ENCODE measurements around the gene MRC1.

MRC1 gene

DNA sequence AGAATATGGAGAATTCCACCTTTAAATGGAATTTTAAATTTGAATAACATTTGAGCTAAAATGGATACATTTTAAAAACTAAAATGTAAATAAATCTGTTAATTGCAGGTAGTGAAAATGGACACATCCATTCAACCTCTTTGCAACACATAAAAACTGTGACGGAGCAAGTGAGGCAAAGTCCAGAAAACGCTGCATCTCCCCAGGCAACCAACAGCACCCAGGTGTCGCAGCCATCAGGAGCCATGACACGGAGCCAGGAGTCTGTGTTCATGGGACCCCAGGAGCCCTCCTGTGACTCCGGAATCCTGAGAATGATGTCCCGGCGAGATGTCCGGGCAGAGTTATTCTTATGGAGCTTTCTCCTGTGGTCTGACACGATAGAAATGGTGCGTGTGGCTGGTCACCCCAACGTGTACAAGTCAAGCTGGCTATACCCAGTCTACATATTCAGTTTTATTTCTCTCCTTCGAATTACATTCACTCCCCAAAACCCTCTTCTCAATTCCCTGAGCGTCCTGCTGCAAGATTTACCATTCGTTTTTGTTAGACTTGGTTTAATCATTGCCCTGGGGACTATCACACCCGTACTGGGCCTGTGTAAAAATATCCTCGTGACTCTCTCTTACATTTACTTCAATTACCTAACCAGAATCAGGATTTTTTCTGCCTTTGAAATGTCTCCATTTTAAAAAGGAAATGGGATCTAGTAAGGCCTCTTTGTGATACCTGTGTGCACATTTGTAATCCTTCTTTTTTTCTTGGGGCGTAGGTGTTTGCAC is 13.1 kb upstream of the MRC1 start:
- no peak for DNase-seq

DNA sequence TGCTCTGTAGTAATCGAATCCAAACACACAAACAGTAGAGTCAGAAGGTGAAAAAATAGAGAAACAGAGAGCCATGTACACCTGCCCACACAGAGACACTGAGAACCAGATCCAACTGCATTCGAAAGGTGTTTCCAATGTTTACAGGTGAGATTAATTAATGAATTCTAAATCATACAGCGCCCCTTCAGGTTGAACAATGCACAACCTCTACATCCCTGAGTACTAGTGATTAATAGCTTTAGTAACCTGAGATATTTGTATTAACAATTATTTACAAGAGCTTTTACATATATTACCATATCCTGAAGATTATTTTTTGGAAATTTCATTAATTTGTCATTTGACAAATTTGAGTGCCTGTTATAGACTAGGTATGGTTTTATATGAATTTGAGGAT is 7.6 kb upstream of the MRC1 start:
- no peak for DNase-seq

GRCh38 chr10:17802350-17802749 is 6.8 kb upstream of the MRC1 start:
- no peak for DNase-seq

DNA sequence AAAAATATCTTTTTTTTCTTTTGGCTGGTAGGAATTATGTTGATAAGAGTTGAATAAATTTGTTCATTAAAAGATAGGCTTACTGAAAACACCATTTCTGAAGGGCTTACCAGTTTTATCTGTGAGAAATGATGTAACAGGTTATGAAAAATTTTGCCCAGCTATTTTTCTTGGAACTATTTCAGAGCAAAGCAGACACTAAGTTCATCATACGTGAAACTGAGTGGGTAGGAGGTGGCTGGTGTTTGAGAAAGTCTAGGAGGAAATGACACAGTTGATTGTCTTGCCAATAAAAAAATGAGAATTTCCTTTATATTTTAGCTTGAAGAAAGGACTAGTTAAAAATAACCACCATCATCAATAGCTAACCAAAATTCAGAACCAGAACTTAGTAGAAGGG is 6.2 kb upstream of the MRC1 start:
- DNase-seq, result no peak

GRCh38 chr10:17805330-17805729 is 3.8 kb upstream of the MRC1 start:
- DNase-seq, result no peak

- DNase-seq, result peak; percentile 51
These were observed 3.1 kb upstream of the MRC1 start for GRCh38 chr10:17805921-17806577.

DNA sequence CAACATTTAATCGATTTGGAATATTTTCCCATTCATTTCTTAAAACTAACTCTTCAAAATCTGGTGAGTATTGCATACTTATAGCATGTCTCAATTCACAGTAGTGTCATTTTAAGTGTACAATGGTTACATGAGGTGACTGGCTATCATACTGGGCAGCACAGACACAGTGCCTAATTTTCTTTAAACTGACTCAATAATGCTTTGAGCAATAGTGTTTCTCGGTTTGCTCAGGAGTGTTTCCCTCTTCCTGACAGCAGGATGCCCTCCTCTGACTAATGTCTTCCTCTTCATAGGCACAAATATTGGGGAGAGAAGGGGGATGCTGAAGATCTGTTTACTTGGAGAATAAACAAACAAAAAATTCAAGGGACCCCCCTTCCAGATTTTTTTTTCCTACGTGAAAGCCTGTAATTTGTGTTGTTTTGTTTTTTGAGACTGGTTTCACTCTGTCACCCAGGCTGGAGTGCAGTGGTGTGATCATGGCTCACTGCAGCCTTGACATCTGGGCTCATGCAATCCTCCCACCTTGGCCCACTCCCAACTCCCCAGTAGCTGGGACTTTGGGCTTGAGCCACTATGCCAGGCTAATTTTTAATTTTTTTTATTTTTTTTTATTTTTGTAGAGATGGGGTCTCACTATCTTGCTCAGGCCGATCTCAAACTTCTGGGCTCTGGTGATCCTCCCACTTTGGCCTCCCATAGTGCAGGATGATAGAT is 2.2 kb downstream of the MRC1 start:
- no peak for DNase-seq

DNA sequence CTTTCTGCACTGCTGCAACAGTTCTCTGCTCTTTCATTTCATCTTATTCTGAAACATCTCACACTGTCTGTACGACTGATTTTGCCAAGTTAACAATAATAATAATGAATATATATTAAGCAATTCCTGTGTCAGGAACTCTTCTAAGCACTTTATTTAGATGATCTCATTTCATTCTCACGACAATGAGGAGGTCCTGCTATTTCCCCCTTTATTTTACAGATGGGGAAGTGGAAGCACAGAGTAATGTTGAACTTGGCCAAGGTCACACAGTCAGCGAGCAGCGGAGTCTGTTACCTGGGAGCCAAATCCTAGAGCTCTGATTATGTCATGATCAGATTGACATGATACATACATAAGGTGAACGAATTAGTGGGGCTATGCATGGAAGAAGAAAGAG is 5.8 kb downstream of the MRC1 start:
- DNase-seq, result no peak

DNA sequence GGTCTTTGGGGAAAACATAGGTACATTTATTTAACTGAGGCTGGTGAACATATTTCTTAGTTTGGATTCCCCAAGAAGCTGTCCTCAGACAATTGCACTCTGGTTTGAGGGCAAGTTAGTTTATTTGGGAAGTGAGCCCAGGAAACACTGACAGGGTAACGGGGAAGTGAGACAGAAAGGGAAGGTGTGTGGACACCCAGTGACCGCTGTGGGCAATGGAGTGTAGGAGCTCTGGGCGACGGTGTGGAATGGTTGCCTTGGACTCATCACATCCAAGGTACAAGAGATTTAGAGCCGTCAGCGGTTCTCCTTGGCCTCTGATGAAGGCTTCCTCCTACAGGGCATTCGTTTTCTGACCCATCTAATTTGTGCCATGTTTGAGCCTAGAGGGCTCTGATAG is 7.1 kb downstream of the MRC1 start:
- DNase-seq, result no peak

DNA sequence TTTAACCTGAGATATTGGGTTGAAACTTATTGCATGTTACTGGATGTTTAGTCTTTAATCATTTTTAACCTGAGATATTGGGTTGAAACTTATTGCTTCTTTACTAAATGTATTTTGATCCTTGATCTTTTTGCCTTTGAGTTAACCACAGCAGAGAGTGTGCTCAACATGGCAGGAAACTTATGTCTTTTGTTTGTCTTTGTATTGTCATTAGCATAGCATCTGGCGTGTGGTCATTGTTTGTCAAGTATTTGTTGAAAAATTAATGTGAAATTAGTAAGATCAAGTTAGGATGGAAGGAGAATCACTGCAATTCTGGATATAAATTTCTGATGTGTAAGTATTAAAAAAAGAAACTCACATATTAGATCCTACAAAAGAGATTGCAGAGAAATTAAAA is 8.2 kb downstream of the MRC1 start:
- no peak for DNase-seq

DNA sequence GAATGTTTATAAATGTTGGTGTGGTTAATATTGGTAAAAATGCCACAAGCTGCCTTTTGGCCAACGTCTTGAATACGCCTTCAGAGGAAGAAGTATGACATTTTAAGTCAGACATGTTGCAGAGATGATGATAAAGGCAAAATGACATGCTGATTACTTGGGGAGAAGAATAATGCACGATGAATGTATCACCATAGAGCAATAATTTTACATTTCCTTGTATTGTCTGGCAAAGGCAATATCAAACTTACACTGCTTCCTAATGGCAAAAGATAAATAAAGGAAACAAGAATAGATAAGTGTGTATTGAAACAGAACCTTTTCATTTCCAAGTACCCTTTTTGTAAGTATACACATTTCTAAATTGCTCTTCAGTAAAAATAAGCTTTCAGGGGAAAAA is 8.6 kb downstream of the MRC1 start:
- DNase-seq, result no peak

DNA sequence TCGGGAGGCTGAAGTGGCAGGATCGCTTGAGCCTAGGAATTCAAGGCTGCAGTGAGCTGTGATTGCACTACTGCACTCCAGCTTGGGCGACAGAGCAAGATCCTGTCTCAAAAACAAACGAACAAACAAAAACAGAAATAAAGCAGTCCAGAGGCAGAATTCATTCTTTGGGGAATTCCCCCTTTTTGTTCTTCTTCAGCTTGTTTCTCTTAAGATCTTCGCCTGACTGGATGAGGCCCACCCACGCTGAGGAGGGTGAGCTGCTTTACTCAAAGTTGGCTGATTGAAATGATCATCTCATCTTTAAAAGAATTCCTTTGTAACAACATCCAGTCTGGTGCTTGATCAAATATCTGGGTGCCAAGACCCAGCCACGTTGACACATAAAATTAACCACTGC is 10.7 kb downstream of the MRC1 start:
- no peak for DNase-seq

DNA sequence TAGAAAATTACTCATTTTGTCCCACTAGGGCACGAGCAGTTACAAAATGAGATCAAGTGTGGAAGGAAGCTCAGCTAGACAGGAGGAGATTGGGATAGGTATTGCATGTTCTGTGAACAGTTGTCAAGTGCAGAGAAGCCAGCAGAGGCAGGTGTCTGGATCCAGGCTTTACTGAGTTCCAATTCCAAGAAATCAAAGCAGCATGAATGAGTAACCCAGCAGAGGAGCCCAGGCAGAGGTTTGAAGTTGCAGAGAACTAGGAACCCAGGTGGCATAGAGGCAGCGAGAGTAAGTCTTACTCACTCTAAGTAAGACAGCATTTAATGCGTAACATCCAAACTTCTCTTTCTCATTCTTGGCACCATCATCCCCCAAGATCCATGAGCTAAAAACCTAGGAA is 11.8 kb downstream of the MRC1 start:
- DNase-seq, result no peak

DNA sequence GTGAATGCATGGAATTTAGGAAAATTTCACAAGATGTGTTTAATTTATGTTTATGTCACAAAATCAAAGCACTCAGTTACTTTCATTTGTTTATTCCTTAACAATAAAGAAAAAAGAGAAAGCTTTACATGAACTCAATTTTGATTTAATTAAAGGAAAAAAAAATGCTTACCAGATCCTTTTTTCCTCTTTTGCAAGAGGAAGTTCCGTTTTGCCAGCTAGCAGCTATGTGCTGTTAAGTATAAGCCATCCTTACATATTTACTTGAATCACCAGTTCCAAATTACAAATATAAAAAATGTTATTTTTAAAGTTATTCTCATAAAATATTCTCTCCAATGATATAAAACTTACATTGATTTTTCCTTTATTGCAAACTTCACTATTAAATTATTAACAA is 12.7 kb downstream of the MRC1 start:
- no peak for DNase-seq

DNA sequence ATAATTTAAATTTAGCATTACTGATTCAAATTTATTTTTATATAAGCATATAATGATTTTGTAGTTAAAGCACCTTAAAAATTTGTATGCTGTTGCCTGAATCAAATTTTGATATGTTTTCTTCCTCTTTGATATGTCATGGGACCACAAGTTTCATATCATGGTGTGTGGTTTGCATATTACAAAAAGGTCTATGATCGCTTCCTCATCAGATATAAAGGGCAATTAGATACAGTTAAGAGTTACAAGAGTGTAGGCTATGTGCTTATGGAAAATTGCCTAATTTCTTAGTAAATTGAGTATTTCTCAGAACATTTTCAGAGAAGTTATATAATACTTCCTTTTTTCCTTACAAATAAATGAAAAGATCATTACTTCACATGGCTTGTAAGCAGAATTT is 22.2 kb downstream of the MRC1 start:
- DNase-seq, result no peak

DNA sequence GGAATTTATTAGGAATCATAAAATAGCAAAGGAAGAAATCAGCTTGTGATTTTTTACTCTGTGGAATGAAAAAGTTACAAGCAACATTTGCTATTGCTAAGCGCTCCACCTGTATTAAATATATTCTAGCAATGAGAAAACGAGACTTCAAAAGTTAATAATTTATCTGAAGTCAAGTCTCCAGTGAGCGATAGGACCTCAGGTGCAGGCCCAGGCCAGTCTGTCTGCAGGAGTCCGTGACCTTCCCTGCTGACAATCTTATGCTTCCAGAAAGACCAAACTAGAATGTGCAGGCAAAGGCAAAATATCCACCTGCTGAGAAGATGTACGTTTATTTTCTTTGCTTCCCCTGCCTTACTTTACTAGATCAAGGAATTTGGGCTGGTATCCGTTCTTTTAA is 22.7 kb downstream of the MRC1 start:
- DNase-seq, result no peak

DNA sequence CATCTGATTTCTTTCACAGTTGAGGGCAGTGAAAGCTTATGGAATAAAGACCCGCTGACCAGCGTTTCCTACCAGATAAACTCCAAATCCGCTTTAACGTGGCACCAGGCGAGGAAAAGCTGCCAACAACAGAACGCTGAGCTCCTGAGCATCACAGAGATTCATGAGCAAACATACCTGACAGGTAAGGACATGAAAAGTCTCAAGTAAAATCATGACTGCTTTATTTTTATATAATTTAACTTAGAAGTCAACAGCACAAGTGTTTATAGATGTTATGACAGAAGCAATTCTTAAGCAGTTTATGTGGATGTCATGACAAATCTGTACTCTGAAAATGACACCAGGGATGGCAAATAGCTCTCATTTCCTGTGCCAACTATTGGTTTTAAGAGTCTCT is 24.5 kb downstream of the MRC1 start:
- no peak for DNase-seq

GRCh38 chr10:17835688-17836087 is 26.5 kb downstream of the MRC1 start:
- DNase-seq, result no peak

GRCh38 chr10:17836942-17837341 is 27.8 kb downstream of the MRC1 start:
- DNase-seq, result no peak

GRCh38 chr10:17838080-17838648 is 29.0 kb downstream of the MRC1 start:
- no peak for DNase-seq

DNA sequence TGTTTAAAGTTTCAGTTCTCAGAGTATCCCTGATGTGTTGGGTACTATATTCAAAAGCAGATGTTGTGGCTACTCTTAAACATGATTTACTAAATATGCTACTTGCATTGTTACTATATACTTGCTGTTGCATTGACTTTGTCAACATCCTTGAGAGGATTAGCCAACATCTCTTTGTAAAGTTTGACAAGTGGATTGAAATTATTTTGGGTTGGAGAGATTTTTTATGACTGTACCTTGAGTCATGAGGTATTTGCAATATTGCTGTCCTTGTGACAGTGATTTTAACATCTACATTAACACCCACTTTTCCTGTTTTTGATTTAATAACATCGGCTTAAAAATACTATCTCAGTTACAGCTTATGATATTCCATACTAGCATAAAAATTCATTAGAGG is 31.9 kb downstream of the MRC1 start:
- no peak for DNase-seq

DNA sequence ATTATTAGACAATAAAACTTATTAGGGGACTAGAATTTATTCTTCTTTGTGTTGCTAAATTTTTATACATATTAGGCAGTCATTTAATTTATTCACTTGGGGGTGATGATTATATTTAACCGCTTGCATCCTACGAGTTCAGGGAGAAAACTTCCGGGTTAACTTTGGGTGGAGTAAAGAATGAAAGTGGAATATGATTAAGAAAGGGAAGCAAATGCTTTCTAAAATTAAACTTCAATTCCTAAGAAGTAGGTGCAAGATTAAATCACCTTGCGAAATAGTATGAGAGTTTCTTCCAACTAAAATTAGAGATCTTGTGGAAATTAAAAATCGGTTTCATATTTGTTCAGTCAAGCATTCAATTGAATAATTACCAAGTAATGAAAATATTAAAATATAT is 33.5 kb downstream of the MRC1 start:
- DNase-seq, result no peak

- DNase-seq, result no peak
These were observed 38.6 kb downstream of the MRC1 start for GRCh38 chr10:17847585-17848296.

All from activated CD4-positive, alpha-beta T cell treated with anti-CD3 and anti-CD28 coated beads for 48 hours (primary cell).